ENCODE data around the gene MKNK1. TPM values are rescaled to one million over a fixed set of nuclear protein-coding genes. Genes with fewer than 3 reads are reported as not detected.

Gene MKNK1
- total RNA-seq, 2 experiments from 2014 or later = 27.1 to 29.6 TPM

- intact Hi-C loops (cut with DNase I, micrococcal nuclease) = no loop called here
- ATAC-seq (ENCODE audit: poor library complexity) (no peak), DNase-seq (no peak)
- Mint-ChIP-seq H3K36me3 (ENCODE audit: low read depth) (peaks cover 72% of the 10 kb centered on the region), H3K9me3 (no peaks in the 10 kb centered on the region), H3K4me1 (ENCODE audit: low read depth) (no peaks in the 10 kb centered on the region), H3K4me3 (no peak overlapping the region), H3K27me3 (no peaks in the 10 kb centered on the region), H3K27ac (no peak overlapping the region)
- no peaks in the 10 kb centered on the region for H3K9me3 ChIP-seq (ENCODE audit: control insufficient read depth in 1 of 2, insufficient read depth in 1 of 2, low read length in 2 of 2)
- TF ChIP-seq CTCF (IDR thresholded peaks at IDR 0.05) = no peak
- H3K4me3 ChIP-seq (ENCODE audit: low read length) = no peak overlapping the region
- POLR2A ChIA-PET = no interaction called here
- peaks cover 20% of the 10 kb centered on the region for H3K36me3 ChIP-seq (ENCODE audit: insufficient read depth, low read length)
- no peak overlapping the region for H3K27ac ChIP-seq (ENCODE audit: low read depth in 1 of 2, low read length in 2 of 2)
- no peaks in the 10 kb centered on the region for H3K27me3 ChIP-seq (ENCODE audit: control insufficient read depth in 1 of 2, insufficient read depth in 2 of 2, low read length in 2 of 2)
- CTCF ChIA-PET = interaction anchor here (0.6 kb wide), 1 partner anchor 57 kb away, joined by 3 read pairs; no protein-coding TSS in a partner anchor
- H3K4me1 ChIP-seq (ENCODE audit: insufficient read depth, low read length) = no peaks in the 10 kb centered on the region
Observed at GRCh38 chr1:46643368-46643775, 39.3 kb upstream of the MKNK1 start.

GRCh38 chr1:46642115-46642680, 38.1 kb upstream of the MKNK1 start:
- no peak overlapping the region for H3K27ac Mint-ChIP-seq
- POLR2A ChIA-PET = interaction anchor here (1.3 kb wide), 1 partner anchor 38 kb away, joined by 4 read pairs; the partner anchor contains the start of gene MKNK1
- no peak overlapping the region for H3K27ac ChIP-seq (ENCODE audit: low read depth in 1 of 2, low read length in 2 of 2)

GRCh38 chr1:46639547-46639946, 35.5 kb upstream of the MKNK1 start:
- no peak overlapping the region for H3K4me3 ChIP-seq (ENCODE audit: low read length)
- no peak for DNase-seq
- H3K9me3 Mint-ChIP-seq = no peaks in the 10 kb centered on the region

More at GRCh38 chr1:46642115-46642680, 38.1 kb upstream of the MKNK1 start:
- ATAC-seq (ENCODE audit: poor library complexity) (no peak), DNase-seq (no peak)
- CTCF ChIA-PET = no interaction called here
- Mint-ChIP-seq H3K36me3 (ENCODE audit: low read depth) (peaks cover 76% of the 10 kb centered on the region), H3K9me3 (no peaks in the 10 kb centered on the region), H3K4me1 (ENCODE audit: low read depth) (no peaks in the 10 kb centered on the region), H3K27me3 (no peaks in the 10 kb centered on the region), H3K4me3 (no peak overlapping the region)
- TF ChIP-seq CTCF (IDR thresholded peaks at IDR 0.05) = no peak
- Histone ChIP-seq H3K9me3 (ENCODE audit: control insufficient read depth in 1 of 2, insufficient read depth in 1 of 2, low read length in 2 of 2) (no peaks in the 10 kb centered on the region), H3K4me3 (ENCODE audit: low read length) (no peak overlapping the region), H3K4me1 (ENCODE audit: insufficient read depth, low read length) (no peaks in the 10 kb centered on the region), H3K27me3 (ENCODE audit: control insufficient read depth in 1 of 2, insufficient read depth in 2 of 2, low read length in 2 of 2) (no peaks in the 10 kb centered on the region), H3K36me3 (ENCODE audit: insufficient read depth, low read length) (peaks cover 11% of the 10 kb centered on the region)
- intact Hi-C loops (cut with DNase I, micrococcal nuclease) = no loop called here

More at GRCh38 chr1:46639547-46639946, 35.5 kb upstream of the MKNK1 start:
- no peak for TF ChIP-seq CTCF (IDR thresholded peaks at IDR 0.05)
- Histone ChIP-seq H3K36me3 (ENCODE audit: insufficient read depth, low read length) (peaks cover 27% of the 10 kb centered on the region), H3K27ac (ENCODE audit: low read depth in 1 of 2, low read length in 2 of 2) (no peak overlapping the region), H3K9me3 (ENCODE audit: control insufficient read depth in 1 of 2, insufficient read depth in 1 of 2, low read length in 2 of 2) (no peaks in the 10 kb centered on the region), H3K27me3 (ENCODE audit: control insufficient read depth in 1 of 2, insufficient read depth in 2 of 2, low read length in 2 of 2) (no peaks in the 10 kb centered on the region), H3K4me1 (ENCODE audit: insufficient read depth, low read length) (no peaks in the 10 kb centered on the region)
- no peaks in the 10 kb centered on the region for H3K27me3 Mint-ChIP-seq
- POLR2A ChIA-PET = no interaction called here
- H3K36me3 Mint-ChIP-seq (ENCODE audit: low read depth) = peaks cover 86% of the 10 kb centered on the region
- no peak for ATAC-seq (ENCODE audit: poor library complexity)
- CTCF ChIA-PET = no interaction called here
- H3K27ac Mint-ChIP-seq = no peak overlapping the region
- intact Hi-C loops (cut with DNase I, micrococcal nuclease) = no loop called here
- no peaks in the 10 kb centered on the region for H3K4me1 Mint-ChIP-seq (ENCODE audit: low read depth)
- H3K4me3 Mint-ChIP-seq = no peak overlapping the region

All from CD4-positive, alpha-beta T cell (primary cell).